Stomach (tissue), 9 donors: ENCODE data around the gene SHISA6. TPM values are rescaled to one million over a fixed set of nuclear protein-coding genes. Genes with fewer than 3 reads are reported as not detected.

ENCODE experiments used
- DNase-seq, 2 donors: peaks; one replicate each; pipeline versions ENCODE4 v3.0.0 to v3.0.0-alpha.2; 2013 to 2019
- H3K27ac ChIP-seq, 5 donors: fragments of 200-600 bp in 4 of 5; sonication (generic) in 4 of 5; one replicate each; pipeline ENCODE4 v1.5.1; 2013 to 2019; ENCODE audit warnings: mild to moderate bottlenecking in 1 of 5, moderate library complexity in 1 of 5
- H3K27me3 ChIP-seq, 3 donors: fragments of 200-600 bp; sonication (generic); one replicate each; pipeline ENCODE4 v1.5.1; 2017 to 2019; ENCODE audit warnings: mixed run types in 1 of 3
- H3K36me3 ChIP-seq, 4 donors: fragments of 200-600 bp; sonication (generic); 1 replicate in 3 of 4; 2 replicates in 1 of 4; pipeline ENCODE4 v1.5.1; 2016 to 2019
- H3K4me1 ChIP-seq, 4 donors: fragments of 200-600 bp; sonication (generic); one replicate each; pipeline ENCODE4 v1.5.1; 2016 to 2019
- H3K4me3 ChIP-seq, 4 donors: fragments of 200-600 bp; sonication (generic) in 3 of 4; one replicate each; pipeline ENCODE4 v1.5.1; 2016 to 2019; ENCODE audit warnings: mild to moderate bottlenecking in 1 of 4
- H3K9me3 ChIP-seq, 4 donors: fragments of 200-600 bp; sonication (generic); one replicate each; pipeline ENCODE4 v1.5.1; 2016 to 2019
- CTCF ChIP-seq, 7 experiments: fragments of 450-650 bp in 4 of 7; fragments of 200-600 bp in 3 of 7; sonication (generic) in 3 of 7; IDR thresholded peaks; one replicate each; pipeline ENCODE4 v1.5.1; 2016 to 2019; ENCODE audit warnings: antibody characterized with exemption in 7 of 7, control low read depth in 2 of 7, mild to moderate bottlenecking in 1 of 7
- EP300 ChIP-seq: sonication (generic); formaldehyde crosslinking; IDR thresholded peaks from one replicate; pipeline ENCODE4 v1.6.1; 2017; ENCODE audit warnings: antibody characterized with exemption
- POLR2A ChIP-seq, 4 donors: fragments of 450-650 bp; IDR thresholded peaks; one replicate each; pipeline ENCODE4 v1.6.1; 2016; ENCODE audit warnings: antibody characterized with exemption in 4 of 4, control low read depth in 2 of 4, mild to moderate bottlenecking in 1 of 4, moderate library complexity in 1 of 4
- POLR2AphosphoS5 ChIP-seq, 3 donors: sonication (generic); formaldehyde crosslinking; IDR thresholded peaks; one replicate each; pipeline ENCODE4 v1.6.1; 2016; ENCODE audit warnings: antibody characterized with exemption in 3 of 3
- WGBS, 5 donors: extraction: QIAGEN DNeasy Blood & Tissue Kit in 3 of 5; methylation state at CpG; one replicate each; pipeline versions ENCODE4 v1.1.5 to v1.1.7; 2013 to 2018; 5-methylcytosine and 5-hydroxymethylcytosine counted together
- intact Hi-C: fragments of 100-400 bp; cut with DNase I; formaldehyde crosslinking; loops from one replicate; pipeline ENCODE4 v1.15.1; 2023; ENCODE audit warnings: low total_unique reads
- polyA plus RNA-seq, 3 donors: library from polyadenylated mRNA; stranded (reverse); fragments of 200-250 nt; gene quantifications; one replicate each; pipeline ENCODE4 v1.2.3, GENCODE V29; 2013
- total RNA-seq, 5 donors: library from RNA; depleted of rRNA; stranded (reverse); fragments of >200 nt; gene quantifications; one replicate each; pipeline versions ENCODE4 v1.1.0 to v1.2.3, GENCODE V29; 2014 to 2016
- donor health status: healthy with polysubstance abuse.
- donor health status: Bipolar disorder and iron deficiency.
- donor health status: healthy.

Gene SHISA6
- total and polyA plus RNA-seq, 8 donors: 0.15 to 3.6 (median 1.3) TPM; not detected in 1

- WGBS, 5 donors: 84 to 88% (median 87%) methylated on average over 6 of the region's 6 CpGs
- DNase-seq: no peak
- TF ChIP-seq EP300 (no peak), CTCF (IDR thresholded peaks at IDR 0.05) (no peak), POLR2A (IDR thresholded peaks at IDR 0.05) (no peak), POLR2AphosphoS5 (IDR thresholded peaks at IDR 0.05) (no peak)
- H3K9me3 ChIP-seq: peaks cover 0 to 24% (median 18%) of the 10 kb centered on the region in 4 donors
- intact Hi-C loops: no loop called here
- H3K4me1 ChIP-seq: no peaks in the 10 kb centered on the region
- no peak overlapping the region for H3K4me3 ChIP-seq
- no peak overlapping the region for H3K27ac ChIP-seq
- no peaks in the 10 kb centered on the region for H3K36me3 ChIP-seq
- H3K27me3 ChIP-seq: no peaks in the 10 kb centered on the region
Observed at GRCh38 chr17:11545002-11545401, 304.0 kb downstream of the SHISA6 start.

- no peaks in the 10 kb centered on the region for H3K27me3 ChIP-seq
- intact Hi-C loops: no loop called here
Observed at GRCh38 chr17:11545696-11546095, 304.7 kb downstream of the SHISA6 start.

GRCh38 chr17:11547853-11548252 lies 306.8 kb downstream of the SHISA6 start:
- WGBS, 5 donors: 94 to 98% (median 95%) methylated on average over 4 of the region's 4 CpGs

More at GRCh38 chr17:11545696-11546095, 304.7 kb downstream of the SHISA6 start:
- H3K27ac ChIP-seq: no peak overlapping the region
- H3K4me1 ChIP-seq: no peaks in the 10 kb centered on the region
- TF ChIP-seq POLR2AphosphoS5 (IDR thresholded peaks at IDR 0.05) (no peak), EP300 (no peak), CTCF (IDR thresholded peaks at IDR 0.05) (no peak), POLR2A (IDR thresholded peaks at IDR 0.05) (no peak)
- peaks cover 0 to 23% (median 18%) of the 10 kb centered on the region in 4 donors for H3K9me3 ChIP-seq
- no peak overlapping the region for H3K4me3 ChIP-seq
- H3K36me3 ChIP-seq: no peaks in the 10 kb centered on the region
- no peak for DNase-seq
- 72 to 93% (median 84%) methylated on average over 3 of the region's 3 CpGs for WGBS, 5 donors

GRCh38 chr17:11548398-11548797 lies 307.4 kb downstream of the SHISA6 start:
- Histone ChIP-seq H3K4me1 (no peaks in the 10 kb centered on the region), H3K4me3 (no peak overlapping the region), H3K27me3 (no peaks in the 10 kb centered on the region), H3K36me3 (no peaks in the 10 kb centered on the region), H3K9me3 (no peaks in the 10 kb centered on the region), H3K27ac (no peak overlapping the region)
- TF ChIP-seq POLR2A (IDR thresholded peaks at IDR 0.05) (no peak), CTCF (IDR thresholded peaks at IDR 0.05) (no peak), POLR2AphosphoS5 (IDR thresholded peaks at IDR 0.05) (no peak)
- 63 to 82% (median 77%) methylated on average over 2 of the region's 2 CpGs for WGBS, 5 donors
- intact Hi-C loops: no loop called here
- no peak for DNase-seq

More at GRCh38 chr17:11547853-11548252, 306.8 kb downstream of the SHISA6 start:
- H3K4me1 ChIP-seq: no peaks in the 10 kb centered on the region
- intact Hi-C loops: no loop called here
- DNase-seq: no peak
- no peaks in the 10 kb centered on the region for H3K27me3 ChIP-seq
- H3K9me3 ChIP-seq: peaks cover 0 to 3% (median under 1%) of the 10 kb centered on the region in 4 donors
- H3K4me3 ChIP-seq: no peak overlapping the region
- no peaks in the 10 kb centered on the region for H3K36me3 ChIP-seq
- TF ChIP-seq EP300: no peak
- no peak for TF ChIP-seq CTCF (IDR thresholded peaks at IDR 0.05)
- no peak for TF ChIP-seq POLR2A (IDR thresholded peaks at IDR 0.05)
- no peak for TF ChIP-seq POLR2AphosphoS5 (IDR thresholded peaks at IDR 0.05)
- no peak overlapping the region for H3K27ac ChIP-seq
